ENCODE measurements around the gene ABCB8. TPM values are rescaled to one million over a fixed set of nuclear protein-coding genes. Genes with fewer than 3 reads are reported as not detected.

Gene ABCB8
- polyA plus RNA-seq, 1 of the 3 experiments (the other 2 are of a cell fraction): 36.0 TPM

- Histone ChIP-seq H4K20me1 (ENCODE audit: insufficient read depth) (no peaks in the 10 kb centered on the region), H3F3A (replicated peaks; ENCODE audit: insufficient read depth) (no peaks in the 10 kb centered on the region), H3K9ac (no peak overlapping the region), H3K27me3 (ENCODE audit: insufficient read depth) (no peaks in the 10 kb centered on the region), H3K36me3 (replicated peaks in 1 of 2; ENCODE audit: control insufficient read depth in 1 of 2, insufficient read depth in 2 of 2, low read length in 1 of 2) (no peaks in the 10 kb centered on the region), H3K4me2 (no peak overlapping the region), H3K9me2 (no peaks in the 10 kb centered on the region), H3K79me2 (ENCODE audit: insufficient read depth) (no peaks in the 10 kb centered on the region), H3K9me3 (no peaks in the 10 kb centered on the region), H3K4me1 (ENCODE audit: control insufficient read depth in 1 of 2, insufficient read depth in 2 of 2, low read depth in 1 of 2, low read length in 1 of 2) (peaks cover 0 to 31% of the 10 kb centered on the region in 2 experiments; a peak in 1 of 4 replicates), H3K27ac (ENCODE audit: low read depth in 2 of 2, low read length in 1 of 2) (no peak overlapping the region), H2AFZ (ENCODE audit: low read depth) (no peak overlapping the region), H3K4me3 (ENCODE audit: low read depth in 2 of 2, low read length in 1 of 2) (no peak overlapping the region)
- WGBS (ENCODE audit: low lambda C conversion rate): 75% methylated on average over 6 of the region's 6 CpGs
- DNase-seq: no peak
- TF ChIP-seq REST (IDR thresholded peaks at IDR 0.05; ENCODE audit: low read depth, low read length) (no peak), ELF1 (IDR thresholded peaks at IDR 0.05) (no peak), SIN3A (IDR thresholded peaks at IDR 0.05; ENCODE audit: borderline replicate concordance, low read depth, low read length) (no peak), RAD21 (IDR thresholded peaks at IDR 0.05; ENCODE audit: low read length) (no peak)
- POLR2A ChIA-PET: interaction anchor here (1.0 kb wide), 1 partner anchor 75 kb away, joined by 3 read pairs; no protein-coding TSS in a partner anchor
- CTCF ChIA-PET: interaction anchor here (0.7 to 11.3 kb wide), 34 partner anchors 10 to 644 kb away, joined by 3 to 151 read pairs (median 4); partner anchors contain the start of genes ABCB8, ATG9B, FASTK and NOS3
These were observed 16.1 kb upstream of the ABCB8 start for GRCh38 chr7:151012031-151012692.

- no peaks in the 10 kb centered on the region for H3K36me3 ChIP-seq (replicated peaks in 1 of 2; ENCODE audit: control insufficient read depth in 1 of 2, insufficient read depth in 2 of 2, low read length in 1 of 2)
- H2AFZ ChIP-seq (ENCODE audit: low read depth): peak overlapping the region; percentile 44
- H3K9me2 ChIP-seq: no peaks in the 10 kb centered on the region
- TF ChIP-seq CTCF (IDR thresholded peaks at IDR 0.05) (peak; percentile 74), RCOR1 (IDR thresholded peaks at IDR 0.05; ENCODE audit: low read length) (0 out of 2 replicates have a peak, but pooled peaks have one; percentile 11), TEAD4 (IDR thresholded peaks at IDR 0.05; ENCODE audit: borderline replicate concordance, insufficient read depth) (no peak), CHD2 (IDR thresholded peaks at IDR 0.05; ENCODE audit: low read length, partially characterized antibody) (peak; percentile 16), SMC3 (IDR thresholded peaks at IDR 0.05; ENCODE audit: low read depth, low read length) (peak; percentile 76), USF2 (IDR thresholded peaks at IDR 0.05; ENCODE audit: borderline replicate concordance, low read depth, low read length) (no peak), NRF1 (IDR thresholded peaks at IDR 0.05; ENCODE audit: low read depth, low read length) (0 out of 2 replicates have a peak, but pooled peaks have one; percentile 9), RAD21 (IDR thresholded peaks at IDR 0.05; ENCODE audit: low read length) (peak; percentile 77), POLR2AphosphoS5 (IDR thresholded peaks at IDR 0.05; ENCODE audit: low read depth, low read length) (no peak), SIN3A (IDR thresholded peaks at IDR 0.05; ENCODE audit: borderline replicate concordance, low read depth, low read length) (no peak)
- peak overlapping the region in 1 of 2 experiments; percentile 80; a peak in 2 of 4 replicates for H3K27ac ChIP-seq (ENCODE audit: low read depth in 2 of 2, low read length in 1 of 2)
- peaks cover 0 to 32% of the 10 kb centered on the region in 2 experiments; a peak in 1 of 4 replicates for H3K4me1 ChIP-seq (ENCODE audit: control insufficient read depth in 1 of 2, insufficient read depth in 2 of 2, low read depth in 1 of 2, low read length in 1 of 2)
- CTCF ChIA-PET: interaction anchor here (0.6 to 11.3 kb wide), 36 partner anchors 11 to 635 kb away, joined by 3 to 151 read pairs (median 4); partner anchors contain the start of genes ABCB8, ATG9B, FASTK and NOS3
- no peaks in the 10 kb centered on the region for H3K27me3 ChIP-seq (ENCODE audit: insufficient read depth)
- H3K9me3 ChIP-seq: no peaks in the 10 kb centered on the region
- peak; percentile 94 for DNase-seq
- H3K9ac ChIP-seq: no peak overlapping the region
- H3K79me2 ChIP-seq (ENCODE audit: insufficient read depth): no peaks in the 10 kb centered on the region
- no peaks in the 10 kb centered on the region for H3F3A ChIP-seq (replicated peaks; ENCODE audit: insufficient read depth)
- peak overlapping the region; percentile 41 to 43; a peak in 3 of 4 replicates for H3K4me3 ChIP-seq (ENCODE audit: low read depth in 2 of 2, low read length in 1 of 2)
- POLR2A ChIA-PET: interaction anchor here (1.0 to 1.1 kb wide), 2 partner anchors 47 to 74 kb away, joined by 3 read pairs; no protein-coding TSS in a partner anchor
- H3K4me2 ChIP-seq: peak overlapping the region; percentile 68
- no peaks in the 10 kb centered on the region for H4K20me1 ChIP-seq (ENCODE audit: insufficient read depth)
- WGBS (ENCODE audit: low lambda C conversion rate): 21% methylated on average over 16 of the region's 23 CpGs
These were observed 15.3 kb upstream of the ABCB8 start for GRCh38 chr7:151012911-151013347.

Measured in SK-N-SH (cell line).